Colonic mucosa (tissue), 4 donors: Measurements from ENCODE around the gene ECHDC1. TPM values are rescaled to one million over a fixed set of nuclear protein-coding genes. Genes with fewer than 3 reads are reported as not detected.

Source experiments
- DNase-seq: peaks from one replicate; pipeline ENCODE4 v3.0.0-alpha.2; 2020
- H3K27ac ChIP-seq: fragments of 200-600 bp; one replicate; pipeline ENCODE4 v1.8.0; 2021
- H3K27me3 ChIP-seq: fragments of 200-600 bp; one replicate; pipeline ENCODE4 v1.8.0; 2021
- H3K36me3 ChIP-seq: fragments of 200-600 bp; one replicate; pipeline ENCODE4 v1.8.0; 2021
- H3K4me1 ChIP-seq: fragments of 200-600 bp; one replicate; pipeline ENCODE4 v1.8.0; 2021; ENCODE audit warnings: mild to moderate bottlenecking
- H3K4me3 ChIP-seq: fragments of 200-600 bp; one replicate; pipeline ENCODE4 v1.8.0; 2021
- H3K9ac ChIP-seq, 2 donors: one replicate each; pipeline ENCODE4 v1.7.0; 2013; ENCODE audit warnings: control low read depth in 2 of 2, low read depth in 2 of 2, low read length in 2 of 2
- H3K9me3 ChIP-seq: fragments of 200-600 bp; one replicate; pipeline ENCODE4 v1.8.0; 2021
- CTCF ChIP-seq: fragments of 200-600 bp; IDR thresholded peaks from one replicate; pipeline ENCODE4 v1.8.0; 2022; ENCODE audit warnings: antibody characterized with exemption, mild to moderate bottlenecking
- intact Hi-C: fragments of 100-400 bp; cut with DNase I; formaldehyde crosslinking; loops from one replicate; pipeline ENCODE4 v1.14.1; 2022
- total RNA-seq, 2 donors: library from RNA; stranded (reverse); fragmentation: NEBNext Ultra II Directional in 1 of 2; extraction: Animal tissue kit (Norgen Biotek cat#: 25700) in 1 of 2; gene quantifications; one replicate each; pipeline ENCODE4 v1.2.1, GENCODE V29; 2021
- donor health status: healthy.
- donor health status: DM: no; HTN: no; CAD: no.
- donor health status: DM: no; HTN: no; CAD: no.

ECHDC1 gene
- total RNA-seq, 2 donors from 2014 or later: 56.1 to 111 TPM

GRCh38 chr6:127301199-127301700, 42.2 kb downstream of the ECHDC1 start:
- H3K4me3 ChIP-seq: no peak overlapping the region
- no peaks in the 10 kb centered on the region for H3K36me3 ChIP-seq
- no peaks in the 10 kb centered on the region for H3K4me1 ChIP-seq
- no peaks in the 10 kb centered on the region for H3K27me3 ChIP-seq
- no peaks in the 10 kb centered on the region for H3K9me3 ChIP-seq
- no peak for TF ChIP-seq CTCF
- DNase-seq: no peak
- H3K27ac ChIP-seq: no peak overlapping the region
- no peak overlapping the region for H3K9ac ChIP-seq
- intact Hi-C loops: loop anchor here (5.0 to 10.0 kb wide), 2 partner anchors 121 to 234 kb away; no protein-coding TSS in a partner anchor

- Histone ChIP-seq H3K36me3 (no peaks in the 10 kb centered on the region), H3K9ac (no peak overlapping the region), H3K4me3 (no peak overlapping the region), H3K27me3 (no peaks in the 10 kb centered on the region), H3K9me3 (no peaks in the 10 kb centered on the region), H3K4me1 (no peaks in the 10 kb centered on the region), H3K27ac (no peak overlapping the region)
- DNase-seq: no peak
- TF ChIP-seq CTCF: no peak
- intact Hi-C loops: loop anchor here (5.0 to 10.0 kb wide), 2 partner anchors 122 to 234 kb away; no protein-coding TSS in a partner anchor
Measured at GRCh38 chr6:127300411-127300810, 43.0 kb downstream of the ECHDC1 start.

GRCh38 chr6:127299522-127300240, 43.7 kb downstream of the ECHDC1 start:
- intact Hi-C loops: loop anchor here (5.0 to 10.0 kb wide), 2 partner anchors 123 to 235 kb away; no protein-coding TSS in a partner anchor
- H3K4me3 ChIP-seq: no peak overlapping the region
- H3K9me3 ChIP-seq: no peaks in the 10 kb centered on the region
- no peak for DNase-seq
- no peak overlapping the region for H3K9ac ChIP-seq
- H3K27me3 ChIP-seq: no peaks in the 10 kb centered on the region
- no peak for TF ChIP-seq CTCF
- no peaks in the 10 kb centered on the region for H3K4me1 ChIP-seq
- no peaks in the 10 kb centered on the region for H3K36me3 ChIP-seq
- H3K27ac ChIP-seq: no peak overlapping the region

- Histone ChIP-seq H3K27me3 (no peaks in the 10 kb centered on the region), H3K9ac (no peak overlapping the region), H3K36me3 (peaks cover 3% of the 10 kb centered on the region), H3K4me3 (no peak overlapping the region), H3K4me1 (no peaks in the 10 kb centered on the region), H3K9me3 (no peaks in the 10 kb centered on the region), H3K27ac (no peak overlapping the region)
- DNase-seq: no peak
- TF ChIP-seq CTCF: no peak
- intact Hi-C loops: no loop called here
Measured at GRCh38 chr6:127298475-127298874, 44.9 kb downstream of the ECHDC1 start.

GRCh38 chr6:127297502-127298070, 45.8 kb downstream of the ECHDC1 start:
- peaks cover 8% of the 10 kb centered on the region for H3K36me3 ChIP-seq
- H3K9ac ChIP-seq: no peak overlapping the region
- H3K27me3 ChIP-seq: no peaks in the 10 kb centered on the region
- no peak for DNase-seq
- intact Hi-C loops: no loop called here
- no peak overlapping the region for H3K27ac ChIP-seq
- TF ChIP-seq CTCF: no peak
- no peaks in the 10 kb centered on the region for H3K9me3 ChIP-seq
- no peaks in the 10 kb centered on the region for H3K4me1 ChIP-seq
- no peak overlapping the region for H3K4me3 ChIP-seq
